ENCODE results near the gene FSTL4. TPM values are rescaled to one million over a fixed set of nuclear protein-coding genes. Genes with fewer than 3 reads are reported as not detected.

FSTL4 gene
- total RNA-seq, 4 donors from 2014 or later = 5.1 to 8.3 (median 6.0) TPM

DNA sequence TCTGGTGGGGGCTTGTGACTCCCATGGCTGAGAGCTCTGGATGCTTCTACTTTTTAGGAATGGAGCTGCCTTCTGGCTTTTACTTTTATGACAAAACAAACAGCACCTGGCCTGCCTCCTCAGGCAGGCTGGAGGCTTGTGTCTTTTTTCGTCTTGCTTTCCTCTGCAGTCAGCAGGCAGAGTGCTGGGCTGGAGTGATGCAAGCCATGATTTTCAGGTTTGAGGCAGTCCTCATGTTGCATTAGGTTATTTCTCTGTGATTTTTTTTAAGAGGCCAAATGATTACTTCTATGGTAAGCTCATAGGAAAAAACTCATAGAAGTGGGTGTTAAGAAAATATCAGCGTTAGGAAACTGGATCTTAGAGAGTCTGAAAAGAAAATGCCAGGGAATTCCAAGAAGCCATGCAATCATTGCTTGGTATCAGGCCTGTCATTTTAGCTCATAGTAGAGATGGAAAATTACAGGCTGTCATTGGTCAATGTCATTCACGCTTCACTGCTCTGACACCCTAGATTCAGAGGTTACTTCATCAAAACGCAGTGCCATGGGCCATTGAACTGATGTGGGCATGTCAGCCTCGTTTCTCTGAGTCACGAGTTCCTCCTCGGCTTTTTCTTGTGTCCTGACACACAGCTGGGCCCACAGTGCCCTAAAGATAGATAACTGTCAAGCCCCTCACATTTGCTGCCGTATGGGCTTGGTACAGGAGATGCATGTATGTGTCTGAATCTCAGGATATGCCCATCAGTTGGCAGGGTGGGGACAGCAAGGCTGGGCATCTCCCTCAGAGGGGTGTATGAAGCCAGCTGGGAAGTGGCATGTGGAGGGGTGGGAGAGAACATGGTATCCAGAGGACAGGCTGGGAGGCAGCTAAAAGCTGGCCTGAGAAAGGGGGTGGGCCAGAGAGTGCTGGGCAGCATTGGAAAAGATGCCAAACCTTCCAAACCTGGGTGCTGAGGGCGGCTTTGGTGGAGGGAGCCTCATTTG, 408.7 kb downstream of the FSTL4 start:
- WGBS, 2 donors = 83 to 90% methylated on average over 9 of the region's 9 CpGs
- TF ChIP-seq POLR2A (IDR thresholded peaks at IDR 0.05) = no peak
- TF ChIP-seq, protein P1, sequence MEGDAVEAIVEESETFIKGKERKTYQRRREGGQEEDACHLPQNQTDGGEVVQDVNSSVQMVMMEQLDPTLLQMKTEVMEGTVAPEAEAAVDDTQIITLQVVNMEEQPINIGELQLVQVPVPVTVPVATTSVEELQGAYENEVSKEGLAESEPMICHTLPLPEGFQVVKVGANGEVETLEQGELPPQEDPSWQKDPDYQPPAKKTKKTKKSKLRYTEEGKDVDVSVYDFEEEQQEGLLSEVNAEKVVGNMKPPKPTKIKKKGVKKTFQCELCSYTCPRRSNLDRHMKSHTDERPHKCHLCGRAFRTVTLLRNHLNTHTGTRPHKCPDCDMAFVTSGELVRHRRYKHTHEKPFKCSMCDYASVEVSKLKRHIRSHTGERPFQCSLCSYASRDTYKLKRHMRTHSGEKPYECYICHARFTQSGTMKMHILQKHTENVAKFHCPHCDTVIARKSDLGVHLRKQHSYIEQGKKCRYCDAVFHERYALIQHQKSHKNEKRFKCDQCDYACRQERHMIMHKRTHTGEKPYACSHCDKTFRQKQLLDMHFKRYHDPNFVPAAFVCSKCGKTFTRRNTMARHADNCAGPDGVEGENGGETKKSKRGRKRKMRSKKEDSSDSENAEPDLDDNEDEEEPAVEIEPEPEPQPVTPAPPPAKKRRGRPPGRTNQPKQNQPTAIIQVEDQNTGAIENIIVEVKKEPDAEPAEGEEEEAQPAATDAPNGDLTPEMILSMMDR (IDR thresholded peaks at IDR 0.05) = no peak
- intact Hi-C loops (cut with DNase I; ENCODE audit: low total_unique reads) = no loop called here
- DNase-seq (ENCODE audit: low spot score in 2 of 2) = no peak
- H3K4me3 ChIP-seq (ENCODE audit: low read depth, poor library complexity, severe bottlenecking) = no peak overlapping the region

DNA sequence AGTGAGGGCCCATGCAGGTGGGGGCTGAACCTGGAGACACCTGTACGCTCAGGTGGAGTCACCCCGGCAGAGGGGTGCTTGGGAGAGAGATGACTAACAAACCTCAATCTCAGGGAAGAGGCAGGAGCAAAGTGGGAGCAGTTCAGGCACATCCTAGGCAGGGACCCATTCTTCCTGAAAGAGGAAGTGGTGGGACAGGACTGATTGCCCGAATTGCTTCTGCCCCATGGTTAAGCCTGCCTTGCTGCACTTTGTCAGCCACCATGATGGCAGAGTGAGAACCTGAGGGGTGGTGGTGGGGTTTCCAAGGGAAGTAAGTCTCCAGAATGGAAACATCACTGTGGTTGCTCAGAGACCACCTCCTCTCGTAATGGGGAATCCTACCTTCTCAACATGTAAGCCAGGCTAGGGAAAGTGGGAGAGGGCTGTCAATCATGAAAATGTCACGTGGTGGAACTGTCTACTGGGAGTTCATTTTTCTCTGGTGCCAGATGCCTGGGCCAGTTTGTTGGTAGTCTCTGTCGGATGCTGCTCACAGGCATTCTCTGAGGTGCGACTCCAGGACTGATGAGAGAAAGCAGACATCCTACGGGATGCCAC, 410.2 kb downstream of the FSTL4 start:
- 95% methylated on average over 8 of the region's 8 CpGs for WGBS, 2 donors
- intact Hi-C loops (cut with DNase I; ENCODE audit: low total_unique reads) = no loop called here
- DNase-seq (ENCODE audit: low spot score in 2 of 2) = no peak
- no peak overlapping the region for H3K4me3 ChIP-seq (ENCODE audit: low read depth, poor library complexity, severe bottlenecking)
- TF ChIP-seq, protein P1 (IDR thresholded peaks at IDR 0.05) = no peak

DNA sequence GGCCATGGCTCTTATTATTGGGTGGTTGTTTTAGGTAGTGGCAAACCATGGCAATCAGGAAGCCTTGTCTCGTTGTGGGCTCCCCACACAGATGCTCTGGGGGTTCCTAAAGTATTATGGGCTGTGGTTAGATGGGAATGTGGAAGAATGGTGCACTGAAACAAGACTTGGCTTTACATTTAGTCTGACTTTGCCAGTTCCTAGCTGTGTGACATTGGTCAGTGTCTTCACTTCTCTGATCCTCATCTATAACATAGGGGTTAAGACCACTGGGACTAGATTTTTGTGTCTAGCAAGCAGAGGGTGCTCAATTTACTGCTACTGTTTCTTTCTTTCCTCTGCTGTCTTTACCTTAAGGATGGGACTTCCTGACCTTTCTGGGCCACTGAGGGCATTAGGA, 411.0 kb downstream of the FSTL4 start:
- TF ChIP-seq POLR2A (IDR thresholded peaks at IDR 0.05) = no peak
- TF ChIP-seq, protein P1 (IDR thresholded peaks at IDR 0.05) = no peak
- intact Hi-C loops (cut with DNase I; ENCODE audit: low total_unique reads) = no loop called here
- 64 to 78% methylated on average over 1 of the region's 1 CpG for WGBS, 2 donors
- no peak overlapping the region for H3K4me3 ChIP-seq (ENCODE audit: low read depth, poor library complexity, severe bottlenecking)
- no peak for DNase-seq (ENCODE audit: low spot score in 2 of 2)

DNA sequence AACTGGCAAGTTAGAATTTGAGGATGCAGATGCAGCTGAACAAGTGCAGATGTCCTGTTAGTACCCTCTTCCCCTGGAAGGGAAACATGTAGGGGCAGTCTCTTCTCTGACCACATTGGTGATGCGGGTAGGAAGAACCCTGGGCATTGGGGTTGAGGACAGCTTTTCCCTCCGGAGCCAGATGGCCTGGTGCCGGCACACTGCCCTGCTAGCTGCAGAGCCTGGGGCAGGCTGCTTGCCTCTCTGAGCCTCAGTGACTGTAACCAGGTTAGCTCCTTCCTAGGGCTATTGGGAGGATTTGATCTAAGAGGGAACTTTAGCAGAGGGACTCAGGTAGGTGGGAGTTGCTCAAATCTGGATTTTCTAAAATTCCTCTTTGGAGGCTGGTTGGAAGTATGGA, 412.1 kb downstream of the FSTL4 start:
- DNase-seq (ENCODE audit: low spot score in 2 of 2) = no peak
- H3K4me3 ChIP-seq (ENCODE audit: low read depth, poor library complexity, severe bottlenecking) = no peak overlapping the region
- TF ChIP-seq, protein P1 (IDR thresholded peaks at IDR 0.05) = no peak
- TF ChIP-seq POLR2A (IDR thresholded peaks at IDR 0.05) = no peak
- WGBS, 2 donors = 81 to 85% methylated on average over 3 of the region's 3 CpGs
- intact Hi-C loops (cut with DNase I; ENCODE audit: low total_unique reads) = no loop called here

DNA sequence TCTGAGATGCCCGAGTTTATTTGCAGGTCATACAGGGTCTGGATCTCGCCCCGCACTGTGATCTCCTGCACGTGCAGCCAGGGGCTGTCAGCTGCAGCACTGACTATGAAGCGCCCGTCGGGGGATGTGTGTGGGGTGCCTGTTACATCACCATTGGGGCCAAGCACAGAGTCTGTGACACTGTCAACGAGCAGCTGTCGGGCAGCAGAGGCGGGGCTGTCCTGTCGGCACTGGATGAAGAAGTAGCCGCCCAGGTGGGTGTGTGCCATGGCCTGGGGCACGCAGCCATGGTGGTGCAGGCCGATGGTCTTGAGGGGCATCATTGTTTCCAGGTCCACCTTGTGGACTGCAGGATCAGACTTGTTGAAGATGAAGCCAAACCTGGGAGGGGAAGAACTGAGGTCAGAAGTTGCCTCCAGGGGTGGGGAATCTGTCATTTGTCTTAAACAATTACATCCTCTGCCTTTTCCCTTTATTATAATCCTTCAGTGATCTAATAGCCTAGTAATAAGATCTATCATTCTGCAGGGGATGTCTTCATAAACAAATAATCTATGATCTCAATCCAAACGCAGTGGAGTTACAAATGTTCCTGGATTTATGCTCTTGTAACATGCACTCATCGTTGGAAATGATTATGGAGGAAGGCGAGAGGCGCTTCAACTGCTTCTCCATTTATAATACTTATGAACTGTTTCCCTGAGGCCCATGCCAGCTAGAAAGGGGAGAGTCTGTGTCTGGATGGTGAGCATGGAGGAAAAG, 412.7 kb downstream of the FSTL4 start:
- no peak overlapping the region for H3K4me3 ChIP-seq (ENCODE audit: low read depth, poor library complexity, severe bottlenecking)
- WGBS, 2 donors = 62 to 71% methylated on average over 14 to 18 of the region's 18 CpGs
- DNase-seq (ENCODE audit: low spot score in 2 of 2) = no peak
- intact Hi-C loops (cut with DNase I; ENCODE audit: low total_unique reads) = no loop called here
- TF ChIP-seq, protein P1 (IDR thresholded peaks at IDR 0.05) = no peak
- TF ChIP-seq POLR2A (IDR thresholded peaks at IDR 0.05) = no peak

Measured in lower leg skin (tissue), 4 donors.